Hematopoietic multipotent progenitor cell treated with erythropoietin and hydrocortisone succinate and interleukin-3 and kit ligand, for 6 days (in vitro differentiated cells): ENCODE results near the gene PGM3.
A peak's percentile ranks its signal among the peaks of the same experiment; 100 is the strongest.

Experiments
- DNase-seq: peaks from one replicate; pipeline ENCODE4 v3.0.0-alpha.2; 2015

PGM3 gene

DNA sequence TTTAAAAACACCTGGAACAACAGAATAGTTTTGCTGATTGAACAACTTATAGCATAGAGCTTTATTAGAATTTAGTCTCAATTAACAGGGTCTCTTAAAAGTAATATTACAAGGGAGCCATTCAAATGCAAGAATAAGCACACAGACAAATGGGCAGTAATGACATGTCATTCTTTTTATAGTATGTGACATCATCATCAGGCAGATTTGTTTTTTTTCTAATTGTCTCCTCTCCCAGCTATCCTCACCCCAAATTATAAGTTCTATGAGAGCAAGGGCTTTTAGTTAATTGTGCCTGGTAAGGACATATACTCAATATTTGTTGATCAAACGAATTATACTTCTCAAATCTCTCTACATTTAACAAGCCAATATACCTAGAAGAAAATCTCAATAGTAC, 11.0 kb downstream of the PGM3 start:
- no peak for DNase-seq

DNA sequence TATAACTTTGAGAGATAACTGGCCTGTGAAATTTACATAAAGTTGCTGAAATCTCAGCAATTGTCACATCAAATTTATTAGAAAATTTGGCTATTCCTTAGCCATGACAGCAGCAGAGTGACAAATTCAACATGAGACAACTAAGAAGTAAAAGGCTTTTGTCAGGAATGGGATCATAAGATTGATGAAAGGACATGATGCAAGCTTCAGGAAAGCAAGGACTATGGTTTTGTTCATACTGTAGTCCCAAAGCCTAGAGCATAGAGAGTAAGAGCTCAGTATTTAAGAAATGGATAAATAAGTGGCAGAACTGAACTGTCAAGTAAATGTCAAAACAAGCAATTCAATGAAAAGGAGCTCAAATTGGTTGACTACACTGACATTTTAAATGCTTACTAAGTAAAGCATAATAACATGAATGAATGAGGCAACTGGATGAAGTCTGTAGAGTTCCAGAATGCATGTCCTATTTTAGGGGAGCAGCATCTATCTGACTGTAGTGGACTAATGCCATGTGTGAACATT, 12.6 kb downstream of the PGM3 start:
- DNase-seq = no peak

DNA sequence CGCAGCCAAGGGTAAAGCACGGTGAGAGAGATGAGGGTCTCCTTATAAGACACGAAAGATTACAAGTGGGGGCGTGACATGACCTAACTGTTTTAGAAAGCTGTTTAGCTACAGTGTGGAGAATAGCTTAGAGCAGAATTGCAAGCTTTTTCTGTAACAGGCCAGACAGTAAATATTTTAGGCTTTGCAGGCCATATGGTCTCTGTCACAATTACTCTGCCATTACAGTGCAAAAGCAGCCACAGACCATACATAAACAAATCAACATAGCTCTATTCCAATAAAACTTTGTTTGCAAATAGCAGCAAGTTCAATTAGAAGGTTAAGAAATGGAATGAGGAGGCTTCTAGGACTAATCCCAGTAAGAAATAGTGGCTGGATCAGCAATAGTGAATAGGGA, 16.8 kb downstream of the PGM3 start:
- DNase-seq = no peak

DNA sequence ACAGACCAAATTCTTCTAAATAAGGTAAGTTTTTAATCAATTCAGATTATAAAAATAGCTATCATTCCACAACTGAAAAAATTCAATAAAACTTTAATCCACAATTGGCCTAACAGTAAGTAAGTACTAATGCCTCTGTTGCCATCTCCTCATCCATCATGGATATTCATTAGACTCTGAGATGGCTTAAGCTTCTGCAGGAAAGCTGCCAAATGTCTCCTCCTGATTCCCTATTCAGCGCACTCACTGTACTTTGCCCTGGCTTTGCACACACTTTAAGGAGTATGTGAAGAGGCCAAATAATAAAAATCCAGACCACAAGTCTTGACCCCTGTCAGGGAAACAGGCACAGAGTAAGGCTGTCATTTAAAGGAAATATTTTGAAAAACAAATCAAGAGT, 23.6 kb downstream of the PGM3 start:
- DNase-seq = no peak

DNA sequence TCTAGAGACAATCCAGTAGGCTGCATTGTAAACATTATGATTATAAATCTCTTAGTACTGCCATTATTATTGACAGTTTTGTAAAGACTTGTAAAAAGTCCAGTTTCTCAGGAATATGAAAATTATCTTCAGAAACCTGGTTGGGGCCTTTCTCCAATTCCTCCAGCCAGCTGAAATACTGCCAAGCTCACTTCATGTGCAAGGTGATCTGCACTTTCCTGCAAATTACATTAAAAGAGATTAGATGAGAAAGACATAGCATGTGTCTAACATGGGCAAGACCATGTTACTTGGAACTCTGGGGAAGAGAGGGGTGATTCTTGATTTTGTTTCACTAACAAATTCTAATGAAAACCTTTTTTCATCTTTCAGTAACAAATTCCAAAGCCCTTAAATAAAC, 24.0 kb downstream of the PGM3 start:
- no peak for DNase-seq

DNA sequence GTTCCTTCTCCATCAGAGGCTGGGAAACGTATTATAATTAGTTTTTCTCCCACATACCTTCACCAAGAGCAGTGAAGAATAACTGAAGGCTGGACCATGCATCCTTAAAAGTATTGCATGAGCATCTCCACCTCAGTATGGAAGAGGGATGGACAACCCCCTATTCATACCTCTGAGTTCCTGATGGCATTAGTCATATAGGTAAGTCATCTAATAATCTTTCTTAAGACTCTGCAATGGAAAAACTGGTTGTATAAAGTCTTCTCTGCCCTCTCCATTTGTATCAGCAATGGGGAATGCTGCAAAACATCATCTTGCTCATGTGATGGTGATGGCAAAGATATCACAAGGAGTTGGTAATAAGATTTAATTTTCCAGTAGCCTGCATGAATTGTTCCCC, 24.5 kb downstream of the PGM3 start:
- no peak for DNase-seq

DNA sequence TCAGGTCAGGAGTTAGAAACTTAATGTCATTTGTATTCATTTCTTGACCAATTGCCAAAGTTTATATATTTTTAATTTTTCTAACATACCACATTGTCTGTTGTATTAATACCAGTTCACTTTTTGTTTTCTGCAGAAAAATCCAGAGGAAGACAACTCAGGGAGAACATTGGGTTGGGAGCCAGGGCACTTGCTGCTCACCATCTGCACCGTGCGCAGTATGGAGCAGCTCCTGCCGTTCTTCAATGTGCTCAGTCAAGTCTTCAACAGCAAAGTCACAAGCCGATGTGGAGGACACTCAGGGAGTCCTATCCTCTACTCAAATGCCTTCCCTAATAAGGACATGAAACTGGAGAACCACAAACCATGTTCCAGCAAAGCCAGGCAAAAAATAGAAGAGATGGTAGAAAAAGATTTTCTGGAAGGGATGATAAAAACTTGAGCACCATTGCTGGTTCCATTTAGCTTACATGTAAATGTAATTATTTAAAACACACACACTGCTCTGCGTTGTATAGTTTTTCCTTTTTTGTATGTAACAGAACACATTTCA, 25.3 kb downstream of the PGM3 start:
- no peak for DNase-seq

DNA sequence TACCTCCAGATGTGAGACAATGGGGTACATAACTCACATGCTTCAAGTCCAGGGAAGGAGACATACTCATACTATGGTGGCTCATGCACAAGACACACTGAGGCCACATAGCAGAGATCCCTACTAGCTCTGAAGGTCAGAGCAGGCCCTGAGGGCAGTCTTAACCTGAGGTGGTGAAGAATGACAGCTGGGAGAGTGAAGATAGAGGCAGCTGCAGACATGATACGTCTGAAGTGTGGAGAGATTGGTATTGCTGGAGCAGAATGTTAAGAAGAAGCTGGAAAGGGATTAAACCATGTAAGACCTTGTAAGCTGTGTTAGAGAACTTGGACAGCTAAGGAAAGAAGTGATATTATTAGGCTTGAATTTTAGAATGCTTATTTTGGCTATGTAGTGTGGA, 32.9 kb downstream of the PGM3 start:
- DNase-seq = no peak

DNA sequence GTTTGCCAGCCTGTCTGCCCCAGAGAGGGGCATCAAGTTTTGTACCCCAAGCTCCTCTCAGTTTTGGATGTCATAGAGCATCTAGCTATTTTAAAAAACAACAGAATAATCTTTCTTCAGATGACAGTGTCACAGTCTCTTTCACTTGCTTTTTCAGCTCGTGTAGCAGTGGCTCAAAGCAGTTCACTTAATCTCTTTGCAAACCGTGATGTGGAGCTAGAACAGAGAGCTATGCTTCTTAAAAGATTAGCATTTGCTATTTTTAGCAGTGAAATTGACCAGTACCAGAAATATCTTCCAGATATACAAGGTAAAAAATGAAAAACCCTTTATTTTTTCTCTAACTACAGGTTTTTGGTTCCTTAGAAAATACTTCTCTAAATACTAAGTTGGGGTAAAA, 37.3 kb downstream of the PGM3 start:
- no peak for DNase-seq

DNA sequence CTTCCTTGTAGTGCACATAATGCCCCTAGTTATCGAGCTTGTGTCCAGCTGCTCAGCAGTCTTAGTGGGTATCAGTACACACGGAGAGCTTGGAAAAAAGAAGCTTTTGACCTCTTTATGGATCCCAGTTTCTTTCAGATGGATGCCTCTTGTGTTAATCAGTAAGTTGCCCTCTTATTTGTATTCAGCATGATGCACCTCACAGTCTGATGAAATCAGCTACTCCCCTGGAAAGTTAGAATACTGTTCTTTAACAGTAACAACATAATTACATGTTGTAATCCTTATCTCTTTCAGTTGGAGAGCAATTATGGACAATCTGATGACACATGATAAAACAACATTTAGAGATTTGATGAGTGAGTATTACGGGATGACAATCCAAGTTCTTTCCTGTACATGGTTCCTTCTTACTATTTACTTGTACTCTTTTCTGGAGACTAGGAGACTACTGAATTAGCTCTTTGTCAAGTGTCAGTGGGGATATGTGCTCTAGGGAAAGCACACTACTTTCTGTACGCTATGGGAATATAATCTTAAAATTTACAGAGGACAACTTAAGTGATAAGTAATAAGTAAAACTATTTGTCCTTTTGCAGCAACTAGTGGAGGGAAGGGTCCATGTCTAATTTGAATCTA, 39.1 kb downstream of the PGM3 start:
- DNase-seq = no peak

DNA sequence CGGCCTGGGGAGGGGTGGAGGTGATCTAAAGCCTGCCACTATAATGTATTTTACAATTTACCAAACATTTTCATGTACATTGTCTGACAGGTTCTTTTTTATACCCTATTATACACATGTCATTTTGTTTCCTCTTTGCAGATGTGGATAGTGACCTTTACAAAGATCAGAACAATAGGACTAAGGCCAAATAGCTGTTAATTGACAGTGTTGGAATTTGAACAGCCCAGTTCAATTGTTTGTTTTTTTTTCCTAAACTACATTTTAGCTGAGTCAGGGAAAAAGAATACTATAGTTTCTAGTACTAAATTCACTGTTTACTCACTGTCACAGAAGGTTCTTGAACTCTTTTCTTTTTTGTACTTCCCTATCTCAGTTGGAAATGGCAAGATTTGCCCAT, 40.2 kb downstream of the PGM3 start:
- no peak for DNase-seq

DNA sequence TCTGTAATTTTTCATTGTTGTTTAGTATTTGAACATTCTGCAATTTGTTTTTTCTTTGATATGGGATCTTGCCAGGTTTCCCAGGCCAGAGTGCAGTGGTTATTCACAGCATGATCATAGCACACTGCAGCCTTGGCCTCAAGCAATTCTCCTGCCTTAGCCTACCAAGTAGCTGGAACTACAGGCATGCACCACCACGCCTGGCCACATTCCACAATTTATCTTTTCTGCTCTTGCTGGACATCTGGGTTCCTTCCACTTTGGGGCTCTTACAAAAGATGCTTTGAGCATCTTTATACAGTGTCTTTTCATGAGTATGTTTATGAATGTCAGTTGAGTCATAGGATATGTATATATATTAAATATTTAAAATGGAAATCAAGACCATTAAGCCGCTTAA, 42.0 kb downstream of the PGM3 start:
- no peak for DNase-seq

DNA sequence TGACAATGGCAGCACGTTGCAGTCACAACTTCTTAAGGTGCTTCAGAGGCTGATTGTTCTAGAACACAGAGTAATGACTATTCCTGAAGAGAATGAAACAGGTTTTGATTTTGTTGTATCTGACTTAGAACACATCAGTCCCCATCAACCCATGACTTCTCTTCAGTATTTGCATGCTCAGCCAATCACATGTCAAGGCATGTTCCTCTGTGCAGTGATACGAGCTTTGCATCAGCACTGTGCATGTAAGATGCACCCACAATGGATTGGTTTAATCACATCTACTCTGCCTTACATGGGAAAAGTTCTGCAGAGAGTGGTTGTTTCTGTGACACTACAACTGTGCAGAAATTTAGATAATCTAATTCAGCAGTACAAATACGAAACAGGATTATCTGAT, 54.3 kb downstream of the PGM3 start:
- DNase-seq = no peak

DNA sequence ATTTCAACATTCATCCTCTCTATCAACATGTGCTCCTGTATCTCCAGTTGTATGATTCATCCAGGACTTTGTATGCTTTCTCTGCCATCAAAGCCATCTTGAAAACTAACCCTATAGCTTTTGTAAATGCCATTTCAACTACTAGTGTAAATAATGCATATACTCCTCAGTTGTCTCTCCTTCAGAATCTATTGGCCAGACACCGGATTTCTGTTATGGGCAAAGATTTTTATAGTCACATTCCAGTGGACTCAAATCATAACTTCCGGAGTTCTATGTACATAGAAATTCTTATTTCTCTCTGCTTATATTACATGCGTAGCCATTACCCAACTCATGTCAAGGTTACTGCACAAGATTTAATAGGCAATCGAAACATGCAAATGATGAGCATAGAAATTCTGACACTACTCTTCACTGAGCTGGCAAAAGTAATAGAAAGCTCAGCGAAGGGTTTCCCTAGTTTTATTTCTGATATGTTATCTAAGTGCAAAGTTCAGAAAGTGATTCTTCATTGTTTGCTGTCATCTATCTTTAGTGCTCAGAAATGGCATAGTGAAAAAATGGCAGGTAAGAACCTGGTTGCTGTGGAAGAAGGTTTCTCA, 54.8 kb downstream of the PGM3 start:
- no peak for DNase-seq

DNA sequence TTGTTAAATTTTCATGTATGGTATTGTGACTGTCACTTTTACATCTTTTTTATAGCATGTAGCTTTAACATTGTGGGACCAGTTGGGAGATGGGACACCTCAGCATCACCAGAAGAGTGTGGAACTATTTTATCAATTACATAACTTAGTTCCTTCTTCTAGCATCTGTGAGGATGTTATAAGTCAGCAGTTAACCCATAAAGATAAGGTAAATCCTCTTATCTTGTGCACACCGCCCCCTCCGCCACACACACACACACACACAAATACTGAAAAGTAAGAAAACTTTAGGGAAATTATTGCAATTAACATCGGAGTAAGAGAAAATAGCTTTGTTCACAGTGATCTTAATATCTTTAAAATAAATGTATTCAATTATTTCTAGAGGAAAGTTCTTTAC, 60.9 kb downstream of the PGM3 start:
- DNase-seq = peak; percentile 18

DNA sequence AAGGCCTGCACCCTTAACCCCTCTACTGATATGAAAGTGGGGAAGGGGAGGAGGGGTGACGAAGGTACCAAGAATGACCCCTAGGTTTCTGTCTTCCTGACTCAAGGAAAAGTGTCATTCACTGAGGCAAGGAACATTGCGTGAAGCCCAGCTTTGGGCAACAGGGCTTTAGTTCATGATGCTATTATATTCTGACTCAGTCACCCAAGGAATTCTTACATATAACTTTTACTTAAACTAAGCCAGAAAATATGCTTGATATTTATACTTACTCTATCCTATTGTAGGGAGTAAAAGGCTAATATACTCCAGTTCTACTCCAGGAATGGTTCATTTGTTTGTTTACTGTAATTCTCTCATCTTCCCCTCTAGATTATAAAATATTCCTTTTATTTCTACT, 65.1 kb downstream of the PGM3 start:
- no peak for DNase-seq

DNA sequence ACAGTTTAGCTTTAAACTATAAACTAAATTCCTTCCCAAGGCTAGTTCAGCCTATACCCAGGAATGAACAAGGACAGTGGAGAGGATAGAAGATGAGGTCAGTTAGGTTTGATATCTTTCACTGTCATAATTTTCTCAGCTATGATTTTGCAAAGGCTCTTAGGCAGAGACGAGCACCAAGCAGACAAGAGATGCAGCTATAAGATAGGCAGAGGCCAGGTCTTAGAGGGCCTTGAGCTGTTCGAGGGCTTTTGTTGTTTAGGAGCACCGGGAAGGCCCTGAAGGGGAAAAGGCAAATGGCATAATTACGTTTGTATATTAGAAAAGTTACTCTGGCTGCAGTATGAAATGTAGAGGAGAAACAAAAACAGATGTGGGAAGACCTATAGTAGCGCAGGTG, 65.8 kb downstream of the PGM3 start:
- DNase-seq = no peak

DNA sequence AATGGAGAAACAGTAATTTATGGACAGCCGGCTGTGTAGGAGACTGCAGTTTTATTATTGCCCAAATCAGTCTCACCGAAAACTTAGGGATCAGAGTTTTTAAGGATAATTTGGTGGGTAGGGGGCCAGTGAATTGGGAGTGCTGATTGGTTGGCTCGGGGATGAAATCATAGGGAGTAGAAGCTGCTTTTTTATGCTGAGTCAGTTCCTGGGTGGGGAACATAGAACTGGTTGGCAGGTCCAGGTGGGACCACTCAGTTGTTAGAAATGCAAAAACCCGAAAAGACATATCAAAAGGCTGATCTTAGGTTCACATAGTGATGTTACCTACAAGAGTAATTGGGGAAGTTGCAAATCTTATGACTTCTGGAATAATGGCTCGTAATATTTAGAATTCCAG, 66.3 kb downstream of the PGM3 start:
- DNase-seq = no peak

DNA sequence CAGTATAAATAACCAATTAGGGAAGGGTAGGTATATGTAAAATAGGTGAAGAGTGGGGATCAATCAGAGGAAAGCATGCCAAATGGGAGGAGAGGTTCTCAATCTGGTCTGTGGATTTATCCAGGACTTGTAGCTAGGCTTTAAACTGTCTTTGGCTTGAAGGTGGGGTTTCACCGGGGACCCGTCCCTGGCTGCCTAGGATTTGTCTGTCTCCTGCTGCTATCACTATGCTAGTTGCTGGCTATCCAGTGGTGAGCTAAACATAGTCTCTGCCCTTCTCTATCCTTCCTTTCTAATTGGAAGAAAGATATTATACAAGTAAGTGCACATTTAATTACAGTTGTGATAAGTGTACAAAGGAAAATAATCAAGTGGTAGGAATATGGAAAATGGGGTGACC, 66.8 kb downstream of the PGM3 start:
- no peak for DNase-seq

DNA sequence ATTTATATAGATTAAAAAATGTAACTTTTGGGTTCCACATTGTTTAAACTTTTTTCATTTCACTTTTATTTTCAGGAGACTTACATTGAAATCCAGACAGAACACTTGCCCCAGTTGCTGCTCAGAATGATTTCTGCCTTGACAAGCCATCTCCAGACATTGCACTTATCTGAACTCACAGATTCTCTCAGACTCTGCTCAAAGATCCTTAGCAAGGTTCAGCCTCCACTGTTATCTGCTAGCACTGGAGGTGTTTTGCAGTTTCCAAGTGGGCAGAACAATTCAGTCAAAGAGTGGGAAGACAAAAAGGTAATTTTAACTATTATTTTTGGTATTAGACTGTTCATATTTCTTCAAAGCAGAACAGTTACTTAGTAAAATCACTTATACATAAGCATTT, 67.6 kb downstream of the PGM3 start:
- peak; percentile 61 for DNase-seq

DNA sequence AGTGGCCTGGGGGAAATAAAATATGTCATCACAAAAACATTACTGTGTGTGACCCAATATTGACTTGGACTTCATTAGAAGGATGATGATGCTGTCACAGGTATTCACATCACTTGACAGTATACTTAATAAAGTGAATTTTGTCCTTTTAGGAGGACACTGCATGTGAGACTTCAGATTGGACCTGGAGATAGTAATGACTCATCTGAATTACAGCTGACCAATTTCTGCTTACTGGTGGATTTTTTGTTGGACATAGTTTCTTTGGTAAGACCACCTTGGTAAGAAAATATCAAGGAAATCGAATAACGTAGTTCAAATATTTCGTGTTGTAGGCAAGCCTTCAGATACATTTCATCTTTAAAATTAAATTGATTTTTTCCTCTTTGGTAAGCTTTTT, 68.5 kb downstream of the PGM3 start:
- no peak for DNase-seq

DNA sequence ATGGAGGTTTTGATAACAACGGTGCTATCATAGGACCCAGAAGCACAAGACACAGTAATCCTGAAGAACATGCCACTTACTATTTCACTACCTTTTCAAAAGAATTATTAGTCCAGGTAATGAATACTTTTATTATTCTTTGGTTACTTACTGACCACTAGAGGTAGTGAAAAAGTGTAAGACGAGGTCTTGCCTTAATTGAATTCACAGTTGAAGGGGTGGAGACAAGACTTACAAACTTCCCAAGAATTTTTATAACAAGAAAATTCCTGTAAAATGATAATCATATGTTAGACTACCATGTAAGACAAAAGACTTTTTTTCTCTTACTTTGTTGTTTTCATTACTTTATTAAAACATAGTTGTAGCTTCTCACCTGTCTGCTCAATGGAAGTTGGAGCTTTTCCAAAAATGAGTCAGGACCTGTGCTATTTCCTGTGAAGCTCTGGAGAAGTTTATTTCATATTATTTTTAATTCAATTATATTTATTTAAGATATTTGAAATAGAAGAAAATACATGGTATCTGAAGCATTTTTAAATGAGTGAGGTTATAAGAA, 73.2 kb downstream of the PGM3 start:
- DNase-seq = no peak

DNA sequence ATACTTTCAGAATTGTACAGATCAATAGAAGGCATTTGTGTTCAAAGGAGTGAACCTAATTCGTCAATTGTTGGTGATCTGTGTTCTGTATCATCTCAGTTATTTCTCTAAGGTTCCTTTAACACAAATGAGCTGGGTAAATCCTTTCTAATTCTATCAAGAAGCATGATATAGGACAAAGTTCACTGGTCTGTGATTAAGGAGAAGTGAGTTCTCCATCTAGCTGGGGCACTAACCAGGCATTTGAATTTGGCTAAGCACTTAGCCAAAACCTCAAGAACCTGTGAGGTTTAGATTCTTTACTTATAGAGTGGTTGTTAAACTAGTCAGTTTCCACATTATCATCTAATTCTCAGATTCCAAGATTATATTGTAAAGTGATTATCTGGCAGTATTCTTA, 75.3 kb downstream of the PGM3 start:
- DNase-seq = no peak
